ENCODE data around the gene FHIP1B.

Gene FHIP1B

DNA sequence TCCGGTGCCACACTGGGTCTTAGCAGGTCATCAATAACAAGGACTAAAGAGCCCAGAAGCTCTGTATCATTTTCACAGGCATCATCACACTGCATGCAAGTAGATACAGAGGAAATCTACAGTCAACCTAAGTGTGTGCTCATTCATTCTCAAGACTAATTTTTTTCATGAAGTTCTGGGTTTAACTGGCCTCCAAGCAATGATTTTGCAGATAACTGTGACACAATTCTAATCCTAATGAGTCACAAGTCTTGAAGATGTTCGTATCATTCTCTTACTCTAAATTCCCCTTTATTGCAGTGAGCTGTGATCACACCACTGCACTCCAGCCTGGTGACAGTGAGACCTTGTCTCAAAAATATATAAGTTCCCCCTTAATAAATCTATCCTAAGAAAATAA lies 33.0 kb downstream of the FHIP1B start:
- no peak for DNase-seq (ENCODE audit: low read depth in 2 of 2)

GRCh38 chr11:6200975-6201374 lies 33.5 kb downstream of the FHIP1B start:
- no peak for DNase-seq (ENCODE audit: low read depth in 2 of 2)

DNA sequence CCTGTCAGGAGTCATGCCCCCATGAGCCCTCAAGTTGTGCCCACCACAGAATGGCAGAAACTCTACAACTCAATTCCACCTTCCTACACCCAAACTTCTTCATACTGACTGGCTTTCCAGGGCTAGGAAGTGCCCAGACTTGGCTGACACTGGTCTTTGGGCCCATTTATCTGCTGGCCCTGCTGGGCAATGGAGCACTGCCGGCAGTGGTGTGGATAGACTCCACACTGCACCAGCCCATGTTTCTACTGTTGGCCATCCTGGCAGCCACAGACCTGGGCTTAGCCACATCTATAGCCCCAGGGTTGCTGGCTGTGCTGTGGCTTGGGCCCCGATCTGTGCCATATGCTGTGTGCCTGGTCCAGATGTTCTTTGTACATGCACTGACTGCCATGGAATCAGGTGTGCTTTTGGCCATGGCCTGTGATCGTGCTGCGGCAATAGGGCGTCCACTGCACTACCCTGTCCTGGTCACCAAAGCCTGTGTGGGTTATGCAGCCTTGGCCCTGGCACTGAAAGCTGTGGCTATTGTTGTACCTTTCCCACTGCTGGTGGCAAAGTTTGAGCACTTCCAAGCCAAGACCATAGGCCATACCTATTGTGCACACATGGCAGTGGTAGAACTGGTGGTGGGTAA lies 35.1 kb downstream of the FHIP1B start, which contains the start of gene OR52W1:
Gene OR52W1, plus strand, starts transcription at position 51 of the 637 bp plus-strand sequence. Its CDS starts 0 bp downstream, at position 51.
- no peak for DNase-seq (ENCODE audit: low read depth in 2 of 2)

DNA sequence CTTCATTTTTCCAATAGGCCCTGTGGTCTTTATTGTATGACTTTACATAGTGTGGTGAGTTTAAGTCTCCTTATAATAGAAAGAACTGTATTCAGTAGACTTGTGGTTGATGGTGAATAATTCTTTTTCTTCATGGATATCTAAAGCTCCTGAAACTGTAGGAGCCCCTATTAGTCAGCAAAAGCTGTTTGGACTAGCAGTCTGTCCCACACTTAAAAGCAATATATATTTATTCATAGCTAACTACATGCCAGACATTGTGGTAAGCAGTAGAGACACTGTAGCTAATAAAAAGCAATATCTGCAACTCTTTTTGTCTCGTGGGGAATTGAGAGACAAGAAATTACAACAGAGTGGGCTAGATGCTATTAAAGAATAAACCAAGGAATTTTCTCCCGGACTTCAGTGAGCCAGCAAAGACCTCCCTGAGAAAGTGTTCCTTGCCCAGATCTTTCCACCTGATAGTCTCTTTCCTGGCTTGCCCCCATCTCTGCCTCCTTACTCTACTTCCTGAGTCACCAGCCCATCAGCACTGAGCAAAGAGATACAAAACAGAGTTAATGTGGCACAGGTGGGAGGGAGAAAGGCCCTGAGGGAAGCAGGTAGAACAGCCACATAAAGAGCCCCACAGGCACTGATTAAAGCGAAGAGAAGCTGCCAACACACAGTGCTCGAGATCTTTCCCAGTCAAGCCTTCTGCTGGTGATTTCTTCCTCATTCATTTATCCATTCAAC lies 36.8 kb downstream of the FHIP1B start:
- DNase-seq (ENCODE audit: low read depth in 2 of 2): no peak

- DNase-seq (ENCODE audit: low read depth in 2 of 2): no peak
Measured at GRCh38 chr11:6196396-6196795, 38.0 kb downstream of the FHIP1B start.

- no peak for DNase-seq (ENCODE audit: low read depth in 2 of 2)
Measured at GRCh38 chr11:6194065-6194581, 40.3 kb downstream of the FHIP1B start.

DNA sequence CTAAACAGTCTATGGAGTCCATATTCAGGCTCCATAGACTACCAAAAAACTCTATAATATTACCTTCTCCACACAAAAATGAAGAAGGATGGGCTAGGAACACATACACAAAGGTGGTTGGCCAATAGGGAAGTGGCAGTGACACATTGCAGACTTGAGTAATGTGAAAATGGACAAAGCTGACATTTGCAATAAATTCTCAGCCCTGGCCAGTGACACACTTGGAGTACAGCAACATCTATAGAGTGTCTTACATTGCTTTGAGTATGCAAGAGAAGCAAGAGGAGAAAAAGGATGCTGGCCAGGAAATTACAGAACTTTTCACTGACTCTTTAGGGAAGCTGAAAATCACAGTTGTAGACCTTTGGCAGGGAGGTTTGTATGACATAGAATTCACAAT lies 42.7 kb downstream of the FHIP1B start:
- DNase-seq (ENCODE audit: low read depth in 2 of 2): no peak

DNA sequence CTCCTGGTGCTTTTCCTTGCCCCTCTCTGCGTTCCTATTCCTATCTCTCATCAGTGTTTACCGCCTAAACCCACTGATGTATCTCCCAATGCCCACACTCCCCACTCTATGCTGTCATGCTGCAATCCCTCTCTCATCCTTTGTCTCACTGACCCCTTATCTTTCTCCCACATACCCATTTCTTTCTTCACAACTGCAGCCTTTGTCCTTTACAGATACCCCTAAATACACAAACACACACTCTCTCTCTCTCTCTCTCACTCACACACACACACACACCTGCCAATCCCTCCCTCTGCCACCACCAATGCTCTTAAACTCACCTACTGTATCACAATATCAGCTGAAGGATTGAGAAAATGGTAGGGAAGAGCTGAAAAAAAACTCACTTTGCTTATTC lies 59.0 kb downstream of the FHIP1B start:
- DNase-seq (ENCODE audit: low read depth in 2 of 2): no peak

DNA sequence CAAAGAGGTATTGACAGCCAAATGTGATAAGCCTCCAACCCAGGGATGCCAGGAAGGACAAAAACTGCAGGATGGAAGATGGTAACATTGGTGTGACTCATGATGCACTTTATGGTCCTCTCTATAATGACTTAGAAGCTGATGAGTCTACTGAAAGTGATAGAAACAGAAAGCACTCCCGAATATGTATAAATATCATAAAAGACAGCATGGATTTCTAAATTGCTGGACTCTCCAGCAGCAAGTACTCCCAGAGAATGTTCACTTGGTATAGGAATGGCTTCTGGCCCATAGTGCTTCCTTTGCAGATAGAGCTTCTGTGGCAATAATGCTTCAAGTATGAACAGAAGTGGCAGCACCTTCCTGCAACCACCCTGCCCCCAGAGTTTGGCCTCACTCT lies 64.2 kb downstream of the FHIP1B start, which contains the start of gene OR52B2:
Gene OR52B2, minus strand, starts transcription at position 101 of the 400 bp plus-strand sequence. Its CDS starts 0 bp downstream, at position 101.
- DNase-seq (ENCODE audit: low read depth in 2 of 2): no peak
